ENCODE results near the gene SORCS2.

The SORCS2 gene

GRCh38 chr4:7309636-7310390 lies 117.5 kb downstream of the SORCS2 start:
- no peak for DNase-seq

GRCh38 chr4:7310451-7310850 lies 118.1 kb downstream of the SORCS2 start:
- DNase-seq: no peak

GRCh38 chr4:7311205-7311604 lies 118.9 kb downstream of the SORCS2 start:
- DNase-seq: no peak

GRCh38 chr4:7312691-7313090 lies 120.4 kb downstream of the SORCS2 start:
- no peak for DNase-seq

- DNase-seq: no peak
These were observed 121.0 kb downstream of the SORCS2 start for GRCh38 chr4:7313347-7313811.

GRCh38 chr4:7313991-7314390 lies 121.7 kb downstream of the SORCS2 start:
- no peak for DNase-seq

GRCh38 chr4:7315286-7315685 lies 122.9 kb downstream of the SORCS2 start:
- DNase-seq: no peak

GRCh38 chr4:7315935-7316334 lies 123.6 kb downstream of the SORCS2 start:
- no peak for DNase-seq

GRCh38 chr4:7319024-7319423 lies 126.7 kb downstream of the SORCS2 start:
- no peak for DNase-seq

GRCh38 chr4:7320206-7320797 lies 128.0 kb downstream of the SORCS2 start:
- DNase-seq: no peak

GRCh38 chr4:7322166-7322991 lies 130.0 kb downstream of the SORCS2 start:
- DNase-seq: no peak

GRCh38 chr4:7323461-7323871 lies 131.1 kb downstream of the SORCS2 start:
- DNase-seq: no peak

- DNase-seq: peak in 1 of 3 donors; percentile 2
These were observed 131.7 kb downstream of the SORCS2 start for GRCh38 chr4:7323872-7324650.

GRCh38 chr4:7324651-7325121 lies 132.3 kb downstream of the SORCS2 start:
- DNase-seq: no peak

GRCh38 chr4:7325541-7325940 lies 133.2 kb downstream of the SORCS2 start:
- no peak for DNase-seq

GRCh38 chr4:7326306-7326692 lies 134.0 kb downstream of the SORCS2 start:
- no peak for DNase-seq

- no peak for DNase-seq
These were observed 134.5 kb downstream of the SORCS2 start for GRCh38 chr4:7326693-7327340.

- DNase-seq: no peak
These were observed 135.1 kb downstream of the SORCS2 start for GRCh38 chr4:7327341-7327885.

- DNase-seq: no peak
These were observed 136.0 kb downstream of the SORCS2 start for GRCh38 chr4:7328162-7328912.

GRCh38 chr4:7328913-7329638 lies 136.7 kb downstream of the SORCS2 start:
- DNase-seq: no peak

Data from suppressor macrophage treated with lipopolysaccharide for 1 hour (primary cell).